Neural crest cell (in vitro differentiated cells): Measurements from ENCODE around the gene WFDC8. TPM values are rescaled to one million over a fixed set of nuclear protein-coding genes. Genes with fewer than 3 reads are reported as not detected.

ENCODE experiments used
- DNase-seq: peaks from one replicate; pipeline ENCODE4 v3.0.0; 2021; ENCODE audit warnings: low read depth, mixed read lengths, low spot score
- H3K27ac Mint-ChIP-seq: one replicate; pipeline ENCODE4 v1.8.0; 2021; ENCODE audit warnings: mild to moderate bottlenecking, mixed read lengths; ENCODE audit not compliant: unreplicated experiment
- H3K27me3 Mint-ChIP-seq: 2 replicates; pipeline ENCODE4 v1.8.0; 2021; ENCODE audit warnings: low read depth, mild to moderate bottlenecking, mixed read lengths
- H3K36me3 Mint-ChIP-seq: 2 replicates; pipeline ENCODE4 v1.8.0; 2021; ENCODE audit warnings: low read depth, mild to moderate bottlenecking, mixed read lengths
- H3K4me1 Mint-ChIP-seq: 2 replicates; pipeline ENCODE4 v1.8.0; 2021; ENCODE audit warnings: mixed read lengths
- H3K4me3 Mint-ChIP-seq: one replicate; pipeline ENCODE4 v1.8.0; 2021; ENCODE audit warnings: mild to moderate bottlenecking, mixed read lengths
- H3K9me3 Mint-ChIP-seq: 2 replicates; pipeline ENCODE4 v1.8.0; 2021; ENCODE audit warnings: mixed read lengths
- total RNA-seq: library from RNA; stranded (reverse); gene quantifications from 2 replicates; pipeline ENCODE4 v1.2.1, GENCODE V29; 2021
- TF ChIP-seq, protein P1 (sequence below): fragments of 200-600 bp; sonication (generic); conservative IDR thresholded peaks from 2 replicates; pipeline ENCODE4 v1.5.0; 2021; ENCODE audit warnings: antibody characterized with exemption, mild to moderate bottlenecking

Gene WFDC8
- total RNA-seq, 1 donor from 2014 or later, result not detected

DNA sequence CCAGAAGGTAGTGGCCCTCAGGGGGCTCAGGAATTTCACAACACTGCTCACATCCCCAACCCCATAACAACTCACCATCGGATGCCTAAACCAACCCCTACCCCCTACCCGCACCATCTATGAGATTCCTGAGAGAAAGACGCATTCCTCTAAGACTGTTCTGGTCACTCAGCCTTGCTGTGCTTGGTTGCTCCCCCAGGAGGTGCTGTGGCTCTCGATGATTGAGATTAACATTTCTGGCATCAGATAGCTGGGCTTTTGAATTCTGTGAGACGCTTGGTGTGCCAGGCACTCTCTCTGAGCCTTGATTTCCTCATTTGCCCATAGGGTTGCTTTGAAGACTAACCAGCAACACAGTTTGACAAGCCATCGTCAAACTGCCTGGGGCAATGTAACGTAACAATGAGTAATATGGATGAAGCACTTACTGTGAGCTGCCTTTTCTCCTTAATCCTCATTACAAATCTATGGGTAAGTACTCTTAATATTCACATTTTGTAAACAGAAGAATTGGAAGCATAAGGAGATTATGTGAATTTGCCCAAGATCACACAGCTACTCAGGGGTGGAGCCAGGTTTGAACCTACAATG lies 40.8 kb downstream of the WFDC8 start:
- Mint-ChIP-seq H3K4me1 (no peaks in the 10 kb centered on the region), H3K9me3 (no peaks in the 10 kb centered on the region), H3K27me3 (peaks cover 56% of the 10 kb centered on the region), H3K36me3 (no peaks in the 10 kb centered on the region), H3K4me3 (no peak overlapping the region), H3K27ac (no peak overlapping the region)
- TF ChIP-seq, protein P1, sequence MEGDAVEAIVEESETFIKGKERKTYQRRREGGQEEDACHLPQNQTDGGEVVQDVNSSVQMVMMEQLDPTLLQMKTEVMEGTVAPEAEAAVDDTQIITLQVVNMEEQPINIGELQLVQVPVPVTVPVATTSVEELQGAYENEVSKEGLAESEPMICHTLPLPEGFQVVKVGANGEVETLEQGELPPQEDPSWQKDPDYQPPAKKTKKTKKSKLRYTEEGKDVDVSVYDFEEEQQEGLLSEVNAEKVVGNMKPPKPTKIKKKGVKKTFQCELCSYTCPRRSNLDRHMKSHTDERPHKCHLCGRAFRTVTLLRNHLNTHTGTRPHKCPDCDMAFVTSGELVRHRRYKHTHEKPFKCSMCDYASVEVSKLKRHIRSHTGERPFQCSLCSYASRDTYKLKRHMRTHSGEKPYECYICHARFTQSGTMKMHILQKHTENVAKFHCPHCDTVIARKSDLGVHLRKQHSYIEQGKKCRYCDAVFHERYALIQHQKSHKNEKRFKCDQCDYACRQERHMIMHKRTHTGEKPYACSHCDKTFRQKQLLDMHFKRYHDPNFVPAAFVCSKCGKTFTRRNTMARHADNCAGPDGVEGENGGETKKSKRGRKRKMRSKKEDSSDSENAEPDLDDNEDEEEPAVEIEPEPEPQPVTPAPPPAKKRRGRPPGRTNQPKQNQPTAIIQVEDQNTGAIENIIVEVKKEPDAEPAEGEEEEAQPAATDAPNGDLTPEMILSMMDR, result no peak
- DNase-seq, result no peak

DNA sequence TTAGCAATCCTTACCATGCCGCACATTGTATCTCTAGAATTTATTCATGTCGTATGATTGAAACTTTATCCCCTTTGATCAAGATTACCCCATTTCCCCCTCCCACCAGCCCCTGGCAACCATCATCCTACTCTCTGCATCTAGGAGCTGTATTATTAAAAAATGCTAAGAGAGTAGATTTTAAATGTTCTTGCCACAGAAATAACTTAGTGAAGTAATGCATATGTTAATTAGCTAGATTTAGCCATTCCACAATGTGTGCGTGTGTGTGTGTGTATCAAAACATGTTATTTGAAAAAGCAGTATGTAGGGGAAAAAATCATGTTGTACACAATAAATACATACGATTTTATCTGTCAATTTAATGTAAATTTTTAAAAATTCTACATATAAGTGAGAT lies 51.8 kb downstream of the WFDC8 start:
- Mint-ChIP-seq H3K27me3 (peaks cover 67% of the 10 kb centered on the region), H3K4me3 (no peak overlapping the region), H3K4me1 (no peaks in the 10 kb centered on the region), H3K27ac (no peak overlapping the region), H3K36me3 (no peaks in the 10 kb centered on the region), H3K9me3 (peaks cover 3% of the 10 kb centered on the region)
- no peak for DNase-seq
- TF ChIP-seq, protein P1, result no peak

DNA sequence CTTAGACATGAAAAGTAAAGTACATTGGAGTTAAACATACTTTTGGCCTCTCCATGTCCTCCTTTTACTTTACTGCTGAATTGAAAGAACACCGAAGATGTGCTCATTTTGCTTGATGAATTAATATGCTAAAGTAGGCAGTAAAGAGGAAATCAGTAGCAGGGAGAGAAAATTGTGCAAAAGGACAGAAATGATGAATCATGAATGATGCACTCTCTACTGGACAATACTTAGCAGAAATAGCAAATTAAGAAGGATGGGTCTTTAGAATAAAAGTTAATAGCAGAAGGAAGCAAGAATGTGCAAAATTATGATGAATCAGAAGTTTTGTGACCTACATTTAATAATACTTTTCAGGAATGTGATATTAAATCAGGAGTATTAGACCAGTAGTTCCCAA lies 55.3 kb downstream of the WFDC8 start:
- H3K27me3 Mint-ChIP-seq, result peaks cover 58% of the 10 kb centered on the region
- H3K9me3 Mint-ChIP-seq, result no peaks in the 10 kb centered on the region
- TF ChIP-seq, protein P1, result no peak
- H3K27ac Mint-ChIP-seq, result no peak overlapping the region
- no peaks in the 10 kb centered on the region for H3K36me3 Mint-ChIP-seq
- H3K4me3 Mint-ChIP-seq, result no peak overlapping the region
- DNase-seq, result no peak
- H3K4me1 Mint-ChIP-seq, result no peaks in the 10 kb centered on the region

DNA sequence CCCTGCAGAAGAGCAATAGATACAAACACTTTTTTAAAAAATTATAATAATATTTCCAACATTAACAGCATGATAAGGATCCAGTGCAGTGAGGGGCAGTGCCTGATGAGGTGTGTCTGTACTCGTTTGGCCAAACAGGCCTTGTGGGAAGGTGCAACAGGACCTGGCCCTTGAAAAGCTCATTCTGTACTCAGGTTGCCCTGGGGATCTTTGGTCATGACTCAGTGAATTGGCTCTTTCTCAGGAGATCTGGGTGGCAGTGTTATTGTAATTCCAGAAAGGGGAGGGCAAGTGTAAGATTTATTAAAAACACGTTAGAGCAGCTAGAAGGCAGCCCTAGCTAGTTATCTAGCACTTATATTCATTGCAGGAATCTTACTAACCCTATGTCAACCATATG lies 60.8 kb downstream of the WFDC8 start:
- TF ChIP-seq, protein P1, result no peak
- H3K27me3 Mint-ChIP-seq, result peaks cover 48% of the 10 kb centered on the region

DNA sequence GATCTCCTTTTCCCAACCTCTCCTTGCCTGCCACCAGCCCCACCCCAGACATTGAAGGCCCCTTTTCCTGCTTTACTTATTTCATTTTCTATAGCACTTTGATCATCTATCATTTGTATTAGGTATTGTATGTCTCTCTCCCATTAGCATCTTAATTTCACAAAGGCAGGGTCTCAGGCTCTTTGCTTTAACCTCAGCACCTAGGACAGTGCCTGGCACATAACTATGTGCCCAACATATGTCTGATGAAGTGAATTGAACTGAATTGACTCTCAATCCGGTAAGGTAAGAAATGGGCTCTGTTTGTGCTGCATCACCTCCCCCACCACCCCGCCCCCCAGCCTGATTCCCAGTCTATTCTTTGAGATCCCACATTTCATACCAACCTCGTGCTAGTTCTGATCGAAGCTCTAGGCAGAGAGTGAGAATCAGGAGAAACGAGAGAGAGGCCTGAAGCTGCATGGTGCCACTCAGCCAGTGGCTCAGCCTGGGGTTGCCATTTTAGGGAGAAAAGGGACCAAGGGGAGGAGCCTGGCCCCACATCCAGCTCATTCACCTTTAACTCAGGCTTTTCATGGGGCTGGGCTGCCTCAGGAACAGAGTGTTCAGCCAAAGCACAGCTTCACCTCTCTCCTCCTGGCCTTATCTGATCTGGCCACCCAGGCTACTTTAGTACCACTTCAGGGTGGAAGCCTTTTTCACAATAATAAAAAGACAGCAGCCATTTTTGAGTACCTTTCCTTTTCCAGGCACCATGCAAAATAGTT lies 63.8 kb downstream of the WFDC8 start, which contains the start of gene SPINT3:
TSS of gene SPINT3 (minus strand) at position 476 of the 767 bp plus-strand sequence. CDS start at position 462, 14 bp downstream.
- Mint-ChIP-seq H3K27ac (no peak within 1 kb of the TSS), H3K4me3 (no peak within 1 kb of the TSS), H3K36me3 (no peaks in the 10 kb centered on the region), H3K4me1 (no peaks in the 10 kb centered on the region), H3K9me3 (no peaks in the 10 kb centered on the region), H3K27me3 (peaks cover 48% of the 10 kb centered on the region)
- no peak for DNase-seq
- TF ChIP-seq, protein P1, result no peak

More for the DNA sequence above, 60.8 kb downstream of the WFDC8 start:
- Mint-ChIP-seq H3K4me1 (no peaks in the 10 kb centered on the region), H3K9me3 (no peaks in the 10 kb centered on the region), H3K4me3 (no peak overlapping the region), H3K27ac (no peak overlapping the region), H3K36me3 (no peaks in the 10 kb centered on the region)
- DNase-seq, result no peak
